Inflammatory macrophage treated with lipopolysaccharide for 1 hour (primary cell): Measurements from ENCODE around the gene KRT27.
A peak's percentile ranks its signal among the peaks of the same experiment; 100 is the strongest.
"Not testable (repeated sequence)": the region's sequence is repeated elsewhere in the genome, so short reads cannot be mapped to it uniquely, and the experiment has no call there.

Source experiments
- DNase-seq, 2 donors: peaks; one replicate each; pipeline ENCODE4 v3.0.0-alpha.2; 2020 to 2022

The KRT27 gene

GRCh38 chr17:40782450-40782849, at the start of gene KRT27:
TSS of gene KRT27 (minus strand) at chr17:40782550. CDS start at chr17:40782493, 57 bp downstream.
- DNase-seq = no peak

- no peak for DNase-seq
Measured at GRCh38 chr17:40830085-40830776, 47.9 kb upstream of the KRT27 start.

GRCh38 chr17:40828454-40829044, 46.2 kb upstream of the KRT27 start:
- DNase-seq = no peak

GRCh38 chr17:40827746-40828453, 45.5 kb upstream of the KRT27 start:
- no peak for DNase-seq

- DNase-seq = no peak
Measured at GRCh38 chr17:40825599-40825998, 43.2 kb upstream of the KRT27 start.

GRCh38 chr17:40824015-40824832, 41.9 kb upstream of the KRT27 start:
- no peak for DNase-seq

GRCh38 chr17:40822132-40822812, 39.9 kb upstream of the KRT27 start, which contains the start of gene KRT10:
TSS of gene KRT10 (minus strand) at chr17:40822614. CDS start at chr17:40822585, 29 bp downstream.
- DNase-seq = no peak

GRCh38 chr17:40821536-40821935, 39.2 kb upstream of the KRT27 start:
- DNase-seq = no peak

- no peak for DNase-seq
Measured at GRCh38 chr17:40820228-40820838, 38.0 kb upstream of the KRT27 start.

- DNase-seq = no peak
Measured at GRCh38 chr17:40819528-40820125, 37.3 kb upstream of the KRT27 start.

- peak; percentile 71 to 86 for DNase-seq
Measured at GRCh38 chr17:40818733-40819527, 36.6 kb upstream of the KRT27 start.

GRCh38 chr17:40818343-40818732, 36.0 kb upstream of the KRT27 start:
- DNase-seq = no peak

- DNase-seq = no peak
Measured at GRCh38 chr17:40817103-40817682, 34.8 kb upstream of the KRT27 start.

GRCh38 chr17:40816569-40816968, 34.2 kb upstream of the KRT27 start:
- DNase-seq = no peak

- no peak for DNase-seq
Measured at GRCh38 chr17:40815381-40815780, 33.0 kb upstream of the KRT27 start.

GRCh38 chr17:40814657-40815056, 32.3 kb upstream of the KRT27 start:
- not testable (repeated sequence) for DNase-seq

GRCh38 chr17:40813804-40814203, 31.5 kb upstream of the KRT27 start:
- no peak for DNase-seq

- no peak for DNase-seq
Measured at GRCh38 chr17:40812639-40813038, 30.3 kb upstream of the KRT27 start.

GRCh38 chr17:40810494-40810893, 28.1 kb upstream of the KRT27 start:
- no peak for DNase-seq

- no peak for DNase-seq
Measured at GRCh38 chr17:40809721-40810421, 27.5 kb upstream of the KRT27 start.
